ENCODE data around the gene FOXR1.
A peak's percentile ranks its signal among the peaks of the same experiment; 100 is the strongest.

FOXR1 gene

GRCh38 chr11:119024430-119025098 lies 53.0 kb downstream of the FOXR1 start:
- peaks cover 53% of the 10 kb centered on the region for H3K36me3 ChIP-seq (ENCODE audit: insufficient read depth, low read length)
- peaks cover 22% of the 10 kb centered on the region for H3K4me1 ChIP-seq (ENCODE audit: insufficient read depth, low read length)
- no peak overlapping the region for H3K27ac ChIP-seq (ENCODE audit: low read depth, low read length)
- H3K27me3 ChIP-seq (ENCODE audit: control insufficient read depth in 1 of 2, insufficient read depth in 2 of 2, low read length in 2 of 2) = no peaks in the 10 kb centered on the region
- no peak overlapping the region for H3K9ac ChIP-seq (ENCODE audit: low read length)
- no peak overlapping the region for H3K4me3 ChIP-seq (ENCODE audit: low read depth in 1 of 2, low read length in 2 of 2)
- no peaks in the 10 kb centered on the region for H3K9me3 ChIP-seq (ENCODE audit: low read length)

GRCh38 chr11:119025099-119025473 lies 53.5 kb downstream of the FOXR1 start:
- no peak overlapping the region for H3K4me3 ChIP-seq (ENCODE audit: low read depth in 1 of 2, low read length in 2 of 2)
- H3K27ac ChIP-seq (ENCODE audit: low read depth, low read length) = no peak overlapping the region

GRCh38 chr11:119025541-119025940 lies 54.0 kb downstream of the FOXR1 start:
- Histone ChIP-seq H3K4me3 (ENCODE audit: low read depth in 1 of 2, low read length in 2 of 2) (no peak overlapping the region), H3K9me3 (ENCODE audit: low read length) (no peaks in the 10 kb centered on the region), H3K9ac (ENCODE audit: low read length) (no peak overlapping the region), H3K27me3 (ENCODE audit: control insufficient read depth in 1 of 2, insufficient read depth in 2 of 2, low read length in 2 of 2) (no peaks in the 10 kb centered on the region), H3K36me3 (ENCODE audit: insufficient read depth, low read length) (peaks cover 53% of the 10 kb centered on the region), H3K4me1 (ENCODE audit: insufficient read depth, low read length) (peaks cover 19% of the 10 kb centered on the region), H3K27ac (ENCODE audit: low read depth, low read length) (no peak overlapping the region)

More at GRCh38 chr11:119025099-119025473, 53.5 kb downstream of the FOXR1 start:
- peaks cover 22% of the 10 kb centered on the region for H3K4me1 ChIP-seq (ENCODE audit: insufficient read depth, low read length)
- H3K9me3 ChIP-seq (ENCODE audit: low read length) = no peaks in the 10 kb centered on the region
- no peak overlapping the region for H3K9ac ChIP-seq (ENCODE audit: low read length)
- H3K27me3 ChIP-seq (ENCODE audit: control insufficient read depth in 1 of 2, insufficient read depth in 2 of 2, low read length in 2 of 2) = no peaks in the 10 kb centered on the region
- peaks cover 53% of the 10 kb centered on the region for H3K36me3 ChIP-seq (ENCODE audit: insufficient read depth, low read length)

GRCh38 chr11:119025978-119026766 lies 54.6 kb downstream of the FOXR1 start:
- Histone ChIP-seq H3K4me1 (ENCODE audit: insufficient read depth, low read length) (peaks cover 19% of the 10 kb centered on the region), H3K4me3 (ENCODE audit: low read depth in 1 of 2, low read length in 2 of 2) (no peak overlapping the region)

GRCh38 chr11:119026970-119027369 lies 55.4 kb downstream of the FOXR1 start:
- Histone ChIP-seq H3K27me3 (ENCODE audit: control insufficient read depth in 1 of 2, insufficient read depth in 2 of 2, low read length in 2 of 2) (no peaks in the 10 kb centered on the region), H3K4me3 (ENCODE audit: low read depth in 1 of 2, low read length in 2 of 2) (no peak overlapping the region), H3K9me3 (ENCODE audit: low read length) (no peaks in the 10 kb centered on the region), H3K27ac (ENCODE audit: low read depth, low read length) (no peak overlapping the region), H3K4me1 (ENCODE audit: insufficient read depth, low read length) (peaks cover 13% of the 10 kb centered on the region), H3K36me3 (ENCODE audit: insufficient read depth, low read length) (peaks cover 44% of the 10 kb centered on the region), H3K9ac (ENCODE audit: low read length) (no peak overlapping the region)

More at GRCh38 chr11:119025978-119026766, 54.6 kb downstream of the FOXR1 start:
- H3K9me3 ChIP-seq (ENCODE audit: low read length) = no peaks in the 10 kb centered on the region
- no peak overlapping the region for H3K27ac ChIP-seq (ENCODE audit: low read depth, low read length)
- no peak overlapping the region for H3K9ac ChIP-seq (ENCODE audit: low read length)
- peaks cover 52% of the 10 kb centered on the region for H3K36me3 ChIP-seq (ENCODE audit: insufficient read depth, low read length)
- H3K27me3 ChIP-seq (ENCODE audit: control insufficient read depth in 1 of 2, insufficient read depth in 2 of 2, low read length in 2 of 2) = no peaks in the 10 kb centered on the region

- Histone ChIP-seq H3K9ac (ENCODE audit: low read length) (no peak overlapping the region), H3K4me1 (ENCODE audit: insufficient read depth, low read length) (peaks cover 13% of the 10 kb centered on the region), H3K27me3 (ENCODE audit: control insufficient read depth in 1 of 2, insufficient read depth in 2 of 2, low read length in 2 of 2) (no peaks in the 10 kb centered on the region), H3K36me3 (ENCODE audit: insufficient read depth, low read length) (peaks cover 37% of the 10 kb centered on the region), H3K4me3 (ENCODE audit: low read depth in 1 of 2, low read length in 2 of 2) (no peak overlapping the region), H3K9me3 (ENCODE audit: low read length) (no peaks in the 10 kb centered on the region), H3K27ac (ENCODE audit: low read depth, low read length) (no peak overlapping the region)
Observed at GRCh38 chr11:119027561-119028345, 56.2 kb downstream of the FOXR1 start.

GRCh38 chr11:119028346-119029068 lies 56.9 kb downstream of the FOXR1 start:
- Histone ChIP-seq H3K27ac (ENCODE audit: low read depth, low read length) (no peak overlapping the region), H3K36me3 (ENCODE audit: insufficient read depth, low read length) (peaks cover 29% of the 10 kb centered on the region), H3K9me3 (ENCODE audit: low read length) (no peaks in the 10 kb centered on the region), H3K4me1 (ENCODE audit: insufficient read depth, low read length) (peaks cover 13% of the 10 kb centered on the region), H3K27me3 (ENCODE audit: control insufficient read depth in 1 of 2, insufficient read depth in 2 of 2, low read length in 2 of 2) (no peaks in the 10 kb centered on the region), H3K9ac (ENCODE audit: low read length) (no peak overlapping the region), H3K4me3 (ENCODE audit: low read depth in 1 of 2, low read length in 2 of 2) (no peak overlapping the region)

- peaks cover 13% of the 10 kb centered on the region for H3K4me1 ChIP-seq (ENCODE audit: insufficient read depth, low read length)
Observed at GRCh38 chr11:119029069-119029339, 57.4 kb downstream of the FOXR1 start.

GRCh38 chr11:119029340-119030028 lies 57.9 kb downstream of the FOXR1 start:
- no peak overlapping the region for H3K9ac ChIP-seq (ENCODE audit: low read length)
- H3K36me3 ChIP-seq (ENCODE audit: insufficient read depth, low read length) = peaks cover 19% of the 10 kb centered on the region
- H3K4me3 ChIP-seq (ENCODE audit: low read depth in 1 of 2, low read length in 2 of 2) = peak overlapping the region; percentile 71 to 80
- no peaks in the 10 kb centered on the region for H3K9me3 ChIP-seq (ENCODE audit: low read length)
- H3K4me1 ChIP-seq (ENCODE audit: insufficient read depth, low read length) = peaks cover 13% of the 10 kb centered on the region
- H3K27ac ChIP-seq (ENCODE audit: low read depth, low read length) = peak overlapping the region; percentile 91
- no peaks in the 10 kb centered on the region for H3K27me3 ChIP-seq (ENCODE audit: control insufficient read depth in 1 of 2, insufficient read depth in 2 of 2, low read length in 2 of 2)

More at GRCh38 chr11:119029069-119029339, 57.4 kb downstream of the FOXR1 start:
- no peaks in the 10 kb centered on the region for H3K27me3 ChIP-seq (ENCODE audit: control insufficient read depth in 1 of 2, insufficient read depth in 2 of 2, low read length in 2 of 2)
- H3K4me3 ChIP-seq (ENCODE audit: low read depth in 1 of 2, low read length in 2 of 2) = no peak overlapping the region
- no peaks in the 10 kb centered on the region for H3K9me3 ChIP-seq (ENCODE audit: low read length)
- H3K36me3 ChIP-seq (ENCODE audit: insufficient read depth, low read length) = peaks cover 24% of the 10 kb centered on the region
- H3K9ac ChIP-seq (ENCODE audit: low read length) = no peak overlapping the region
- H3K27ac ChIP-seq (ENCODE audit: low read depth, low read length) = no peak overlapping the region

- Histone ChIP-seq H3K27me3 (ENCODE audit: control insufficient read depth in 1 of 2, insufficient read depth in 2 of 2, low read length in 2 of 2) (no peaks in the 10 kb centered on the region), H3K4me3 (ENCODE audit: low read depth in 1 of 2, low read length in 2 of 2) (peak overlapping the region; percentile 71 to 80), H3K27ac (ENCODE audit: low read depth, low read length) (peak overlapping the region; percentile 91), H3K36me3 (ENCODE audit: insufficient read depth, low read length) (peaks cover 17% of the 10 kb centered on the region), H3K9me3 (ENCODE audit: low read length) (no peaks in the 10 kb centered on the region), H3K9ac (ENCODE audit: low read length) (peak overlapping the region; percentile 74), H3K4me1 (ENCODE audit: insufficient read depth, low read length) (peaks cover 13% of the 10 kb centered on the region)
Observed at GRCh38 chr11:119030029-119030328, 58.4 kb downstream of the FOXR1 start.

Data from muscle layer of colon (tissue), 2 donors.